WTC11 (cell line): ENCODE measurements around the gene AMIGO3.

Experiments used
- ATF6 ChIP-seq: sonication (generic); formaldehyde crosslinking; IDR thresholded peaks from 2 replicates; pipeline ENCODE4 v1.8.1; 2023; ENCODE audit warnings: mild to moderate bottlenecking, missing genetic modification reagents
- CREM ChIP-seq: sonication (generic); formaldehyde crosslinking; IDR thresholded peaks from 2 replicates; pipeline ENCODE4 v1.8.1; 2022; ENCODE audit warnings: mild to moderate bottlenecking, missing genetic modification reagents, moderate library complexity
- CTCF ChIP-seq: fragments of 200-600 bp; IDR thresholded peaks from 2 replicates; pipeline ENCODE4 v1.8.0; 2022; ENCODE audit warnings: antibody characterized with exemption
- FOXP4 ChIP-seq: sonication (generic); formaldehyde crosslinking; IDR thresholded peaks from 2 replicates; pipeline ENCODE4 v1.8.0; 2022; ENCODE audit warnings: mild to moderate bottlenecking, missing genetic modification reagents
- GTF2I ChIP-seq: fragments of 250-450 bp; sonication (Bioruptor Pico); conservative IDR thresholded peaks from 2 replicates; pipeline ENCODE4 v1.4.0; 2021; ENCODE audit warnings: mild to moderate bottlenecking
- MAX ChIP-seq: sonication (generic); formaldehyde crosslinking; IDR thresholded peaks from 2 replicates; pipeline ENCODE4 v1.8.0; 2022; ENCODE audit warnings: mild to moderate bottlenecking, missing genetic modification reagents
- NR1H2 ChIP-seq: sonication (generic); formaldehyde crosslinking; IDR thresholded peaks from 2 replicates; pipeline ENCODE4 v1.9.0; 2021; ENCODE audit warnings: mild to moderate bottlenecking, moderate library complexity, missing genetic modification reagents
- NR2C2 ChIP-seq: sonication (generic); formaldehyde crosslinking; IDR thresholded peaks from 2 replicates; pipeline ENCODE4 v1.8.0; 2022; ENCODE audit warnings: mild to moderate bottlenecking, missing genetic modification reagents
- NR3C1 ChIP-seq: sonication (generic); formaldehyde crosslinking; conservative IDR thresholded peaks from 2 replicates; pipeline ENCODE4 v1.8.1; 2023; ENCODE audit warnings: low read depth, mild to moderate bottlenecking, missing genetic modification reagents
- PREB ChIP-seq: sonication (generic); formaldehyde crosslinking; IDR thresholded peaks from 2 replicates; pipeline ENCODE4 v1.8.1; 2022; ENCODE audit warnings: mild to moderate bottlenecking, missing genetic modification reagents, moderate library complexity, borderline replicate concordance
- PRRX2 ChIP-seq: fragments of 250-450 bp; sonication (Bioruptor Pico); IDR thresholded peaks from 2 replicates; pipeline ENCODE4 v1.8.0; 2021; ENCODE audit warnings: mild to moderate bottlenecking
- USF1 ChIP-seq: sonication (generic); formaldehyde crosslinking; IDR thresholded peaks from 2 replicates; pipeline ENCODE4 v1.8.0; 2022; ENCODE audit warnings: mild to moderate bottlenecking, missing genetic modification reagents
- USF2 ChIP-seq: sonication (generic); formaldehyde crosslinking; IDR thresholded peaks from 2 replicates; pipeline ENCODE4 v1.8.1; 2023; ENCODE audit warnings: mild to moderate bottlenecking, missing genetic modification reagents, moderate library complexity
- ZNF532 ChIP-seq: fragments of 250-450 bp; sonication (Bioruptor Pico); IDR thresholded peaks from 2 replicates; pipeline ENCODE4 v1.9.0; 2021; ENCODE audit warnings: mild to moderate bottlenecking, borderline replicate concordance

GRCh38 chr3:49721596-49721895 lies 2.1 kb upstream of the AMIGO3 start:
- TF ChIP-seq CTCF (no peak), USF2 (CRISPR knock-in tag) (no peak), ATF6 (CRISPR knock-in tag) (no peak), CREM (no peak), GTF2I (no peak), MAX (no peak), NR1H2 (CRISPR knock-in tag) (no peak), PRRX2 (CRISPR knock-in tag) (no peak), NR2C2 (CRISPR knock-in tag) (no peak), USF1 (CRISPR knock-in tag) (no peak), PREB (no peak), ZNF532 (CRISPR knock-in tag) (no peak), NR3C1 (CRISPR knock-in tag) (no peak), FOXP4 (CRISPR knock-in tag) (no peak)
